Stimulated activated CD4-positive, alpha-beta T cell treated with anti-CD3 and anti-CD28 coated beads, Interleukin-12 subunit alpha, Interleukin-12 subunit beta, amount 100 ng/mL, for 48 hours (primary cell): ENCODE data around the gene C16orf92.
A peak's percentile ranks its signal among the peaks of the same experiment; 100 is the strongest.
"Not testable (repeated sequence)": the region's sequence is repeated elsewhere in the genome, so short reads cannot be mapped to it uniquely, and the experiment has no call there.

Experiments used
- DNase-seq, 3 donors: peaks; one replicate each; pipeline ENCODE4 v3.0.0-alpha.2; 2020; ENCODE audit warnings: low read depth in 2 of 3, low spot score in 1 of 3

Gene C16orf92

GRCh38 chr16:30023586-30023985, 588 bp downstream of the C16orf92 start:
- no peak for DNase-seq

DNA sequence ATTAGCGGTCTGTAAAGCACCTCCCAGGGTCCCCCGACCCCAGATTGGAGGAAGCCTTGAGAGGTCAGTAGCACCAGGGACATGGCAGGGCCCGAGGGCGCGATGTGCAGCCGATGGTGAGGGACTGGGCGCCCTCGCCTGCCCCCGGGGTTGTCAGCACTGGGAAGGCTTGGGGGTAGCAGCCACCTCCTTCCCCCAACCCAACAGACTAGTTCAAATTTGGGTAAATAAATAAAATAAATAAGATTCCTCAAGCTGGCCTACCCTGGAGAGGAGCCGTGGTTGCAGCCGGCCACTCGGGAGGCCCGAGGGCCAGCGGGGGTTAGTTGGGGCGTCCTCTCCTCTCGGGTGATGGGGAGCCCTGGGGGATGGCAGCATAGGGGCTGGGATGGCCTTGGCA, 1.5 kb downstream of the C16orf92 start:
- no peak for DNase-seq

DNA sequence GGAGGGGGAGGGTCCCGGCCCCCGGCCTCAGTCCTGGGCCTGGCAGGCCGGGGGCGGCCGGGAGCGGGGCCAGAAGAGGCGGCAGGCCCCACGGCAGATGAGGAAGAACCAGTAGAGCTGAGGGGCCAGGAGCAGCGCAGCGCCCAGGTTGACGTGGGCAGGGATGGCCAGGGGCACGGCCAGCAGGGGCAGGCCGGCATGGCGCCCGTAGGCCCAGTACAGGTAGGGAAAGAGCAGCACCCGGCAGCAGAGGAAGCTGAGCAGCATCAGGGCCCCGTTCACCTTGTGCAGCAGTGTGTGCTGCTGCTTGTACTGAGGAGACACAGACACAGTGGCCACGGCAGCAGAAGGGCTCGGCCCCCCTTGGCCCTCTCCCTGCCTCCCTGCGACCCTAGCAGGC, 2.2 kb downstream of the C16orf92 start:
- DNase-seq = no peak

GRCh38 chr16:30025574-30025973, 2.6 kb downstream of the C16orf92 start:
- DNase-seq = no peak

DNA sequence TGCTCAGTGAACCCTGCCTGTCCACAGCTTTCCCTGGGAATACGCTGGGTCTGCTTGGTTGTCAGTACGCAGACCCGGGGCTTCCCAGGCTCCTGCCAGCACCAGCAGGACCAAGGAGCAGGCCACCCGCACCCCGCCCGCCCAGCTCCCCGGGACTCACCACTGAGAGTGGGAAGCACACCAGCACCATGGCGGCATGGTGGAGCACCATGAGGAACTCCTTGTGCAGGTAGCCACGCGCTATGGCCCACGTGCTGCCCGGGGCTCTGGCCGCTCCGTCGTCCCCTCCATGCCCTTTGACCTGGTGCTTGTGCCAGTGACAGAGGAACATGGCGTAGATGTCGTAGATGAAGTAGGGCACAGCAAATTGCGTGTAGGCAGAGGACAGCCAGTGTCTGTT, 3.5 kb downstream of the C16orf92 start:
- no peak for DNase-seq

- DNase-seq = no peak
Measured at GRCh38 chr16:30027588-30028437, 4.8 kb downstream of the C16orf92 start.

GRCh38 chr16:30028438-30029076, 5.6 kb downstream of the C16orf92 start:
- DNase-seq = no peak

DNA sequence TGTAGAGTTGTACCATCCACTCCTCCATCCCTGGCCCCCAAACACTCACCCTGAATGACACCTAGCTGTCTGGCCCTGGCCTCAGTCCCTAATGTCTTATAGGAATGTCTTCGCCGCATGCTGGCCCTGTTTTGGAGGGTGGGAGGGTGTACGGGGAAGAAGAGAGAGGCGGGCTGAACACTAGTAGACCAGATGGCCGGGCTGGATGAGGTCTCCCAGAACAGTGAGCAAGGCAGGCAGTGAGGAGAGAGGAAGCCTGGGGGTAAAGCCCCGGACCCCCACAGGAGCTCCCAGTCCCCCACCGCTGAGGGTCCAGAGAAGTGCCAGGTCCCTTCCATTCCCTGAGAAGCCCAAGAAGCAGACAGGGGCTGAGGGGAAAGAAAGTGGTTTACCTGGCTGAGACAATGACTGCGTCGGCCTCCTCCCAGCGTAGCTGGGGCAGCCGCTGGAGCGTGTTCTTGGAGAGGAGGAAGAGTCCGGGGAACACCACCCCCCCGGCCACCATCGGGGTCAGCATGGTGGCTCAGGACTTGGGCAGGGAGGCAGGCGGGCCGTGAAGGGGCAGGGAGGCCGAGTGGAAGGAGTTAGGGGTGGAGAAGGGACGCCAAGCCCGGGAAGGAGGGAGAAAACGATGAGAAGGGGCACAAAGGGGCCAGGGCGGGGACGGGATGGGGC, 7.2 kb downstream of the C16orf92 start:
- DNase-seq = no peak

GRCh38 chr16:30030841-30031413, 7.9 kb downstream of the C16orf92 start, which contains the start of gene TLCD3B:
Gene TLCD3B, minus strand, starts transcription at chr16:30031271. Its CDS starts 744 bp downstream, at chr16:30030527.
- no peak for DNase-seq

GRCh38 chr16:30031477-30031918, 8.5 kb downstream of the C16orf92 start:
- no peak for DNase-seq

GRCh38 chr16:30032083-30032819, 9.3 kb downstream of the C16orf92 start:
- DNase-seq = peak; percentile 40 to 79 (median 60)

DNA sequence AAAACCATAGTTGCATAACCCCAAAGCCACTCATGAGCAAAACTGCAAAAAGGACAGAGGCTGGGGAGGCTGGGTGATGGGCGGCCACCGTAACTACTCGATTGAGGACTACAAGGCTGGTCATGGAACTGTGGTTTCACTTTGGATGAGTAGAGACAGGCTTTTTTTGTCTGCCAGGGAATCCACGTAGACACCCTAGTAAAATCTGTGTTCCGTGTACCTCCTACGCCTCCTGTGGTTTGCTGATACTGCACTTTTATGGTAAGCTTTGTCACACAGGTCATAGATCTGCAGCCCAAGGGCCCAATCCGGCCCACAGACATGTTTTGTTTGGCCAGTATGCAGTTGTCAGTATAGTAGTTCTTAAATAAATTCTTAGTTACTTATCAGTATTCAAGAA, 10.3 kb downstream of the C16orf92 start:
- peak in 1 of 3 donors; percentile 18 for DNase-seq

GRCh38 chr16:30040221-30040620, 17.2 kb downstream of the C16orf92 start:
- no peak for DNase-seq

DNA sequence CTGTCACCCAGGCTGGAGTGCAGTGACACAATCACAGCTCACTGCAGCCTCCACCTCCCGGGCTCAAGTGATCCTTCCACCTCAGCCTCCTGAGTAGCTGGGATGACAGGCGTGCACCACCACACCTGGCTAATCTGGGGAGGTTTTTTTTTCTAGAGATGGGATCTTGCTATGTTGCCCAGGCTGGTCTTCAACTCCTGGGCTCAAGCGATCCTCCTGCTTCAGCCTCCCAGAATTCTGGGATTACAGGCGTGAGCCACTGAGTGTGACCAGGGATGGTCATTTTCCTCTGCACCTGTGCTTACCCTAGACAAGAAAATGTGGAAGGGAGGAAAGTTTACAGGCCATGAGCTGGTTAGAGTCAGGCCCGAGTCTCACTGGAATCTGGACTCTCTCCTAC, 17.7 kb downstream of the C16orf92 start:
- DNase-seq = not testable (repeated sequence)

GRCh38 chr16:30041841-30042240, 18.8 kb downstream of the C16orf92 start:
- no peak for DNase-seq

DNA sequence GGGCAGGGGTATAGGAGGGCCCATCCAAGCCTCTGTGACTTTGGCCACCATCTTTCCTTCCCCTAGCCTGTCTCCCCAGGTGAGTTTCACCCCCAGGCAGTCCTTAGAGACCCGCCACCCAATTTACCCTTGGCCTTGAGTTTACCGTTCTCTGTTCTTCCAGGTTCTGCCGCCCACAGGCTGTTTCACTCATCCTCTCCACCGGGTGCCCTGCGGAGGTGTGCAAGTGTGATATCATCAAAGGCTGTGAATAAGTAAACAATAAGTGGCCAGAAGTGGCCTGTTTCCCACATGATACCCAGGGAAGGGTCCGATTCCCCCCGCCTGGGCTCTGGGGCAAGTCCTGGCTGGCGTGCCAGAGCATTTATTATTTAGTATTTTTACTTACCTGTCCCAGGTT, 23.2 kb downstream of the C16orf92 start:
- DNase-seq = no peak

DNA sequence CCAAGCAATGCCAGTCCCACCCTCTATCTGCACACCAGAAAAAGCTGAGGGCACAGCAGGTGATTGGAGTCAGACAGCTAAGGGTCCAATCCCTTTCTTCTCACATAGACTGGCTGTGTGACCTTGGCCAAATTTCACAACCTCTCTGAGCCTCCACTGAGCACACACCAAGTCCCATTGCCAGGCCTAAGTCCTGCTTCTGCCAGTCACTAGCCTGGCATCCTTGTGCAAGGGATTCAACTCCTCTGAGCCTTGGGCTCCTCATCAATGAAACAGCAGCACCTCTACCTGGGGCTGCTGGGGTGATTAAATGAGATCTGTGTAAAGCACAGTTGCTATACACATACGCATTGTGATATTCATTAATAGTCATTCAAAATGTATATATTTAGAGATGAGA, 23.6 kb downstream of the C16orf92 start:
- no peak for DNase-seq

DNA sequence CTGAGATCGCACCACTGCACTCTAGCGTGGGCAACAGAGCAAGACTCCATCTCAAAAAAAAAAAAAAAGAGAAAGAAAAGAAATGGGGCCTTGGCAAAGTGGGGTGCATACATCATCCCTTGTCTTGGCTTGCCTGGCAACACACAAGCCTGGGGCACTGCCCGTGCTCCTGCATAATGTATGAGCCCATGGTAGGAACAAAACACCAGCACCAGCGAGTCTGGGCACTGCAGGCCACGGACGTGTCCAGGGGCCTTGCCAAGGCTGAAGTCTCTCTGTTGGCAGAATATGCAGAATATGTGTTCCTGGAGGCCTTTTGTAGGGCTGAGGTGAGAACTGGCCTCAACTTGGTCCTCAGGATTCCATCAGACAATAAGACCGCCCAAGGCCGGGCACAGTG, 26.9 kb downstream of the C16orf92 start:
- no peak for DNase-seq

- no peak for DNase-seq
Measured at GRCh38 chr16:30051518-30051917, 28.5 kb downstream of the C16orf92 start.

GRCh38 chr16:30052671-30053372, 29.8 kb downstream of the C16orf92 start:
- peak; percentile 86 to 94 (median 92) for DNase-seq
